Bronchial epithelial cell (primary cell): Measurements from ENCODE around the gene MRPL58. TPM values are rescaled to one million over a fixed set of nuclear protein-coding genes. Genes with fewer than 3 reads are reported as not detected.

Source experiments
- DNase-seq: peaks from one replicate; pipeline ENCODE4 v3.0.0-alpha.2; 2010; ENCODE audit warnings: low read depth
- FAIRE-seq: peaks from 2 replicates; lab custom pipeline; 2011; peaks lifted over from hg19 to GRCh38; lab: Jason Lieb, UNC
- H3K27me3 ChIP-seq: 2 replicates; pipeline ENCODE4 v1.5.1; 2011; ENCODE audit warnings: low read length; ENCODE audit not compliant: control insufficient read depth, insufficient read depth
- H3K36me3 ChIP-seq: 2 replicates; pipeline ENCODE4 v1.5.1; 2011; ENCODE audit warnings: low read length; ENCODE audit not compliant: control insufficient read depth, insufficient read depth
- H3K4me3 ChIP-seq: 2 replicates; pipeline ENCODE4 v1.5.1; 2011; ENCODE audit warnings: mild to moderate bottlenecking, low read depth, low read length, control low read depth
- total RNA-seq: library from RNA; depleted of rRNA; stranded (reverse); fragments of >200 nt; gene quantifications from 2 replicates; pipeline ENCODE4 v1.2.1, GENCODE V29; 2014
- TF ChIP-seq, protein P1 (sequence below): IDR thresholded peaks from 2 replicates; pipeline ENCODE4 v1.5.1; 2011; ENCODE audit warnings: mild to moderate bottlenecking, moderate library complexity, low read length, control low read depth, inconsistent platforms; ENCODE audit not compliant: insufficient read depth, severe bottlenecking

MRPL58 gene
- total RNA-seq, 1 donor from 2014 or later: 41.6 TPM

DNA sequence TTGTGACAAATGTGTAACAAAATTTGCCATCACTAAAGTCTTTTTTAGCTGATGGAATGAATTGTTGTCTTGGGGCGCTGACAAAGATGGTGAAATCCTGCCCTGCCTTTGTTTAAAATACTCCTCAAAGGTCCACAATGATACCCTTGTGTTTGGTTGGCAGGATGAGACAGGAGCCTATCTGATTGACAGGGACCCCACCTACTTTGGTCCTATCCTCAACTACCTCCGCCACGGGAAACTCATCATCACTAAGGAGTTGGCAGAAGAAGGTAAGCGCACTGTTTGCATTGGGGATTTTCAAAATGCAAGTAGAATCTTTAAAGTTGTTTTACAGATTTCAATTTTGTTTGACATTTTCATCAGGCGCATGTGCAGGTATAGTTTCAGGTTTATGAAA is 36.6 kb downstream of the MRPL58 start:
- Histone ChIP-seq H3K4me3 (no peak overlapping the region), H3K36me3 (peaks cover 5% of the 10 kb centered on the region), H3K27me3 (no peaks in the 10 kb centered on the region)
- TF ChIP-seq, protein P1, sequence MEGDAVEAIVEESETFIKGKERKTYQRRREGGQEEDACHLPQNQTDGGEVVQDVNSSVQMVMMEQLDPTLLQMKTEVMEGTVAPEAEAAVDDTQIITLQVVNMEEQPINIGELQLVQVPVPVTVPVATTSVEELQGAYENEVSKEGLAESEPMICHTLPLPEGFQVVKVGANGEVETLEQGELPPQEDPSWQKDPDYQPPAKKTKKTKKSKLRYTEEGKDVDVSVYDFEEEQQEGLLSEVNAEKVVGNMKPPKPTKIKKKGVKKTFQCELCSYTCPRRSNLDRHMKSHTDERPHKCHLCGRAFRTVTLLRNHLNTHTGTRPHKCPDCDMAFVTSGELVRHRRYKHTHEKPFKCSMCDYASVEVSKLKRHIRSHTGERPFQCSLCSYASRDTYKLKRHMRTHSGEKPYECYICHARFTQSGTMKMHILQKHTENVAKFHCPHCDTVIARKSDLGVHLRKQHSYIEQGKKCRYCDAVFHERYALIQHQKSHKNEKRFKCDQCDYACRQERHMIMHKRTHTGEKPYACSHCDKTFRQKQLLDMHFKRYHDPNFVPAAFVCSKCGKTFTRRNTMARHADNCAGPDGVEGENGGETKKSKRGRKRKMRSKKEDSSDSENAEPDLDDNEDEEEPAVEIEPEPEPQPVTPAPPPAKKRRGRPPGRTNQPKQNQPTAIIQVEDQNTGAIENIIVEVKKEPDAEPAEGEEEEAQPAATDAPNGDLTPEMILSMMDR: no peak
- FAIRE-seq (no peak), DNase-seq (no peak)

DNA sequence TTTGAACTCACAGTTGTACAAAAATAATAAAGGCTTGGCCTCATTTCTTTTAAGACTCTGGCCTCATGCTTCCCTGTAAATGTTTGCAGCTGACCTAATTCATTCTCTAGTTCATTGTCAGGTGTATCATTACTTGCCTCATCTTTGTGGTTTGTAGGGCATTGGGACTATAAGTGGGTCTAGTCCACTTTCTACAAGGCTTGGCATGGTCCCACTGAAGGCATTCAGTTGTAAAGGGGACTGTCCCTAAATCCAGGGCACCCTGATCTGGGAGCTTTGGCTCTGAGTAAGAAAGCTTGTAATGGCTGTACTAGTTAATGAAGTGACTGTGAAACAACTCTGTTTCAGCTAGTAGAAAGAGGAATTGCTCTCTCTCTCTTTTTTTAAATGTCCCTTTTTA is 37.2 kb downstream of the MRPL58 start:
- no peak for DNase-seq
- Histone ChIP-seq H3K27me3 (no peaks in the 10 kb centered on the region), H3K36me3 (peaks cover 6% of the 10 kb centered on the region), H3K4me3 (no peak overlapping the region)
- TF ChIP-seq, protein P1: no peak
- FAIRE-seq: no peak

DNA sequence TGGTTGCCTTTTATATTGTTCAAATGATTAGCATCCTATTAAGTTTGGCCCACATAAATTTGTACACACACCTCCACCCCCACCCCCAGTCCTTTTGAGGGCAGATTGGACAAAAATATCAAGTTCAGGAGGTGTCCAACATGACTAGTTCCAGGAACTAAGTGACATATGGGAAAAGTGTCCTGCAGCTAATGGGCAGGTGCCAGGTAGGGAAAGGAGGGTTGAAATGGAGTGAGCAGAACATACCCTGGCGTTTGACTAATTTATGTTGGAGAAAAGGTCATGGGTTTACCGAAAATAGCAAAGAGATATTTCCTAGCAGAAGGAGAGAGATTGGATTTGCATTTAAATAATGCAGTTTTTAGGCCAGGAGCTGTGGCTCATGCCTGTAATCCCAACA is 39.5 kb downstream of the MRPL58 start:
- FAIRE-seq (no peak), DNase-seq (no peak)
- no peak overlapping the region for H3K4me3 ChIP-seq
- H3K27me3 ChIP-seq: no peaks in the 10 kb centered on the region
- TF ChIP-seq, protein P1: no peak
- H3K36me3 ChIP-seq: peaks cover 6% of the 10 kb centered on the region

DNA sequence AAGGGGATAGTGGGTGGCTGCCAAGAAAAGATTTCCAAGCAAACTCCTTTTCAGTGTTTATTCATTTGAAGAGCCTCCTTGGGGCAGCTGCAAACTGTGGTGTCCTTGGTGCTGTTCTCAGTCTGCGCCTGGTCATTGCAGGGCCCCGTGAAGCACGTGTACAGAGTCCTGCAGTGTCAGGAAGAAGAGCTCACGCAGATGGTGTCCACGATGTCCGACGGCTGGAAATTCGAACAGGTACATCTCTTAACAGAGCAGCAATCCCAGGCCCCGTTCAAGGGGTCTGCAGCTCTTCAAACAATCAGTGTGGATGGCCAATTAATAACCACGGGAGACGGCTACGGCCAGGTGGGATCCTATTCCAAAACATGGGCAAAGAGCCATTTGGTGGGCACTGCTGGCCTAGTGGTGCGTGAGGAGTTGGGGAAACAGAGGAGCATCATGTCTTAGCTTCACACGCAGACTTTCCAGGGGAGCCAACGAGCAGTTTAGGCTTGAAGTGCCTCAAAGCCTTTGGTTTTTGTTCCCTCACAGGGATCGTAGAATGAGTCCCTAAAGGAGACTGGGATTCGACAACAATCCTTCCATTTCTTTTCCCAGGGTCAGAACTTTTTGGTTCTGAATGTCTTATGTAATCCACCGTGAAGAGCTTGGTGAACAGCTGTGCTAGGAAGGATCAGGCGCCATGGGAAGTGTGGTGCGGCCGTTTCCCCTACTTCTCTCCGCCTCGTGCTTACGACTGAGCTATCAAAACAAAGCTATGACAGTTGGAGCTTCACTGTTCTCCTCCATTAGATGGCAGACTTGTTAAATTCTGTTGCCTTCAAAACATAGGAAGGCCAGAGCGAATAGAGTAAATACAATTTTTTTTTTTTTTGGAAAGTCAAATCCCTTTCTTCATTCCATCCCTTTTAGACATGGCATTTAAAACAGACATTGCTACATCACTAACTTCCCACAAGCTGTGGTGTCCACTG is 47.2 kb downstream of the MRPL58 start:
- Histone ChIP-seq H3K27me3 (no peaks in the 10 kb centered on the region), H3K36me3 (peaks cover 15% of the 10 kb centered on the region), H3K4me3 (no peak overlapping the region)
- TF ChIP-seq, protein P1: peak; percentile 50
- peak; percentile 43 for DNase-seq
- no peak for FAIRE-seq

DNA sequence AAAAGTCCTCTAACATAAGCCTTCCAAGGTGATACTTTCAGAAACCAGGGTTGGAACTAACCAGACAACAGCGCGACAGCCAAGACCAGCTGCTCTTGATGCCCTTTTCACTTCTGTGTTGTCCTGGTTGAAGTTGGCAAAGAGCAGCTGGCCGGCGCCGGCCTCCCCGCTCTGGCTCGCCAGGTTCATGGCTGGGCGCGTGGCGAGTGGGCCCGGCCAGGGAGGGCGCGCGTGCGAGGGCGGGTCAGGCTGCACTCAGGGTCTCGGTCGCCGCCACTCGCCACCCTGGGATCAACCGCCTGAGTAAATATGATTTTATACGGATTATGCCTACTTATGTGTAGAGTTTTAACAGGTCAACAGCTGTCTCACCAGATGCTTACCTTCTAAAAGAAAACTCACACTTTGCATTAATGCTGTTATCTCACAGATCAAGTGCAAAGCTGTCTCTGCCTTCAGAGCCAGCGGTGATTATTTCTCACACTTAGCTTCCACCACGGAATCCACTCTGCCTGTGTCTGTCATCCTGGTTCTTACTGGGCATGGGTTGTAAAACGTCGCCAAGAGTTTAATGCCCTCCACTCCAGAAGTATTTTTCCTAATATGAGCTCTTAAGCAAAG is 48.1 kb downstream of the MRPL58 start:
- TF ChIP-seq, protein P1: no peak
- H3K4me3 ChIP-seq: no peak overlapping the region
- DNase-seq (no peak), FAIRE-seq (no peak)
- H3K36me3 ChIP-seq: peaks cover 15% of the 10 kb centered on the region
- H3K27me3 ChIP-seq: no peaks in the 10 kb centered on the region
